ENCODE results near the gene C2orf80. TPM values are rescaled to one million over a fixed set of nuclear protein-coding genes. Genes with fewer than 3 reads are reported as not detected.

The C2orf80 gene
- polyA plus RNA-seq (2013, experiment 1 of 2), result 1.2 TPM
- polyA plus RNA-seq (2013, experiment 2 of 2), result 1.6 TPM

GRCh38 chr2:208189810-208190503 is at the start of gene C2orf80:
TSS of gene C2orf80 (minus strand) at chr2:208190030. CDS start at chr2:208186986, 3,044 bp downstream.
- Histone ChIP-seq H3K56ac (ENCODE audit: low read length) (no peak within 1 kb of the TSS), H2AK5ac (ENCODE audit: low read length) (no peak within 1 kb of the TSS), H2BK15ac (replicated peaks; ENCODE audit: low read depth) (no peak within 1 kb of the TSS), H3K79me2 (ENCODE audit: control insufficient read depth, insufficient read depth, low read length) (no peaks in the 10 kb centered on the region), H4K5ac (ENCODE audit: low read length) (no peak within 1 kb of the TSS), H3K4me3 (ENCODE audit: low read length) (no peak within 1 kb of the TSS), H2BK5ac (ENCODE audit: low read length) (no peak within 1 kb of the TSS), H3K23ac (ENCODE audit: low read length) (no peak within 1 kb of the TSS), H3K36me3 (ENCODE audit: control insufficient read depth, insufficient read depth, low read length) (no peaks in the 10 kb centered on the region), H4K8ac (ENCODE audit: low read depth, low read length) (no peak within 1 kb of the TSS), H2BK120ac (ENCODE audit: low read depth, low read length) (no peak within 1 kb of the TSS), H3K27ac (ENCODE audit: low read depth, low read length) (no peak within 1 kb of the TSS), H3K4me1 (ENCODE audit: control insufficient read depth, low read depth, low read length) (no peaks in the 10 kb centered on the region), H3K4ac (ENCODE audit: low read depth, low read length) (peak within 1 kb of the TSS; percentile 36), H3K4me2 (ENCODE audit: low read length) (no peak within 1 kb of the TSS), H3K79me1 (ENCODE audit: low read length) (no peaks in the 10 kb centered on the region), H3K9ac (ENCODE audit: low read length) (no peak within 1 kb of the TSS), H3K27me3 (ENCODE audit: insufficient read depth, low read length, poor library complexity) (no peaks in the 10 kb centered on the region), H3K18ac (ENCODE audit: low read length) (no peak within 1 kb of the TSS)
- no CpG with 5 or more reads among the region's 10 CpGs for WGBS (ENCODE audit: extremely low coverage, insufficient coverage, low lambda C conversion rate)
- no peak for DNase-seq

DNA sequence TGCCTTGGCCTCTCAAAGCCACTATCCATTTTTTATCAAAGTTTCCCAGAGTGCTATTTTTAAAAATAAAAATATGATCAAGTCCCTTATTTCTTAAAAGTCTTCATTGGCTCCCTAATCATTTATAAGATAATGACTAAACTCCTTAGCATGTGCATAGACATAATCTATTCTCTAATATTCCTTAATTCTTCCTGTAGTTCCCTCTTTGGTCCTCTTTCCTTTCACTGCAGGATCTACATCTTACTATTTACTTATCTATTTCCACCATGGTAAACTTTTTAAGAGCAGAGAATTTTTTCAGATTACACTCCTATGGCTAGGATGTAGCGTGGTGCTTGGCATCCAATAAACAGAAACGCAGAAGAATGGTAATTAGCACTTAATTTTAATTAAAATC is 46.0 kb upstream of the C2orf80 start:
- Histone ChIP-seq H3K36me3 (ENCODE audit: control insufficient read depth, insufficient read depth, low read length) (peaks cover 15% of the 10 kb centered on the region), H3K79me1 (ENCODE audit: low read length) (peaks cover 5% of the 10 kb centered on the region), H3K9ac (ENCODE audit: low read length) (no peak overlapping the region), H4K5ac (ENCODE audit: low read length) (no peak overlapping the region), H3K23ac (ENCODE audit: low read length) (no peak overlapping the region), H2BK5ac (ENCODE audit: low read length) (no peak overlapping the region), H3K27ac (ENCODE audit: low read depth, low read length) (no peak overlapping the region), H3K4ac (ENCODE audit: low read depth, low read length) (no peak overlapping the region), H3K27me3 (ENCODE audit: insufficient read depth, low read length, poor library complexity) (no peaks in the 10 kb centered on the region), H3K56ac (ENCODE audit: low read length) (no peak overlapping the region), H3K4me2 (ENCODE audit: low read length) (no peak overlapping the region), H3K4me3 (ENCODE audit: low read length) (no peak overlapping the region), H2BK15ac (replicated peaks; ENCODE audit: low read depth) (no peak overlapping the region), H2BK120ac (ENCODE audit: low read depth, low read length) (no peak overlapping the region), H2AK5ac (ENCODE audit: low read length) (no peak overlapping the region), H3K79me2 (ENCODE audit: control insufficient read depth, insufficient read depth, low read length) (no peaks in the 10 kb centered on the region), H4K8ac (ENCODE audit: low read depth, low read length) (no peak overlapping the region), H3K4me1 (ENCODE audit: control insufficient read depth, low read depth, low read length) (no peaks in the 10 kb centered on the region), H3K18ac (ENCODE audit: low read length) (no peak overlapping the region)
- DNase-seq, result no peak
- WGBS (ENCODE audit: extremely low coverage, insufficient coverage, low lambda C conversion rate), result no CpG with 5 or more reads among the region's 2 CpGs

DNA sequence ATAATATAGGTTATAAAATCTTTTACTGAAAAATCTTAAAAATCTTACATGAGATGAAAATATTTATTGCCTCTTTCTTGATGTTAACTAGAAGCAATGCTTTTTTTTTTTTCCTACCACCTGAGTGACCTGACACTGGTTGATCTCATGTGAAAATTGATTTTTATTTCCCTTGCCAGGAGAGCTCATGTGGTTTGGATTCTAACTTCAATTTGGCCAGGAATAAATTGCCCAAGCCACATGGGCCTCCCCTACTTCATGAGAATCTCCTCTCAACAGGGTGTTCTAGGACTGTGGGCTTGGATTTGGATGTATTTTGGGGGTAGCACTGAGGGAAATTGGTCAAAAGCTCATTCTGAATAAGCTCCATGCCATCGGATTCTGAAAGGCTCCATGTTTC is 45.0 kb upstream of the C2orf80 start:
- H3K79me1 ChIP-seq (ENCODE audit: low read length), result peaks cover 2% of the 10 kb centered on the region
- no peak overlapping the region for H3K4me3 ChIP-seq (ENCODE audit: low read length)
- no peak overlapping the region for H2AK5ac ChIP-seq (ENCODE audit: low read length)
- H3K23ac ChIP-seq (ENCODE audit: low read length), result no peak overlapping the region
- no peak overlapping the region for H3K9ac ChIP-seq (ENCODE audit: low read length)
- no peak overlapping the region for H4K5ac ChIP-seq (ENCODE audit: low read length)
- H2BK120ac ChIP-seq (ENCODE audit: low read depth, low read length), result no peak overlapping the region
- H3K27ac ChIP-seq (ENCODE audit: low read depth, low read length), result no peak overlapping the region
- no CpG with 5 or more reads among the region's 1 CpG for WGBS (ENCODE audit: extremely low coverage, insufficient coverage, low lambda C conversion rate)
- no peaks in the 10 kb centered on the region for H3K79me2 ChIP-seq (ENCODE audit: control insufficient read depth, insufficient read depth, low read length)
- H2BK5ac ChIP-seq (ENCODE audit: low read length), result no peak overlapping the region
- peaks cover 10% of the 10 kb centered on the region for H3K36me3 ChIP-seq (ENCODE audit: control insufficient read depth, insufficient read depth, low read length)
- no peak overlapping the region for H3K4me2 ChIP-seq (ENCODE audit: low read length)
- no peak overlapping the region for H3K4ac ChIP-seq (ENCODE audit: low read depth, low read length)
- no peak overlapping the region for H3K56ac ChIP-seq (ENCODE audit: low read length)
- no peak overlapping the region for H3K18ac ChIP-seq (ENCODE audit: low read length)
- no peak for DNase-seq
- no peak overlapping the region for H2BK15ac ChIP-seq (replicated peaks; ENCODE audit: low read depth)
- no peak overlapping the region for H4K8ac ChIP-seq (ENCODE audit: low read depth, low read length)
- no peaks in the 10 kb centered on the region for H3K4me1 ChIP-seq (ENCODE audit: control insufficient read depth, low read depth, low read length)
- H3K27me3 ChIP-seq (ENCODE audit: insufficient read depth, low read length, poor library complexity), result no peaks in the 10 kb centered on the region

- no peak overlapping the region for H2BK15ac ChIP-seq (replicated peaks; ENCODE audit: low read depth)
- no peak overlapping the region for H3K4me3 ChIP-seq (ENCODE audit: low read length)
- H2BK120ac ChIP-seq (ENCODE audit: low read depth, low read length), result no peak overlapping the region
- no peaks in the 10 kb centered on the region for H3K36me3 ChIP-seq (ENCODE audit: control insufficient read depth, insufficient read depth, low read length)
- H3K4me1 ChIP-seq (ENCODE audit: control insufficient read depth, low read depth, low read length), result no peaks in the 10 kb centered on the region
- no peak overlapping the region for H4K5ac ChIP-seq (ENCODE audit: low read length)
- no peak for DNase-seq
- no peak overlapping the region for H3K18ac ChIP-seq (ENCODE audit: low read length)
- no peak overlapping the region for H2AK5ac ChIP-seq (ENCODE audit: low read length)
- no peak overlapping the region for H3K4ac ChIP-seq (ENCODE audit: low read depth, low read length)
- H4K8ac ChIP-seq (ENCODE audit: low read depth, low read length), result no peak overlapping the region
- H3K56ac ChIP-seq (ENCODE audit: low read length), result no peak overlapping the region
- H3K79me1 ChIP-seq (ENCODE audit: low read length), result no peaks in the 10 kb centered on the region
- H3K27ac ChIP-seq (ENCODE audit: low read depth, low read length), result no peak overlapping the region
- H3K4me2 ChIP-seq (ENCODE audit: low read length), result no peak overlapping the region
- H3K9ac ChIP-seq (ENCODE audit: low read length), result no peak overlapping the region
- H3K23ac ChIP-seq (ENCODE audit: low read length), result no peak overlapping the region
- no peaks in the 10 kb centered on the region for H3K79me2 ChIP-seq (ENCODE audit: control insufficient read depth, insufficient read depth, low read length)
- no peak overlapping the region for H2BK5ac ChIP-seq (ENCODE audit: low read length)
- H3K27me3 ChIP-seq (ENCODE audit: insufficient read depth, low read length, poor library complexity), result no peaks in the 10 kb centered on the region
- no CpG with 5 or more reads among the region's 1 CpG for WGBS (ENCODE audit: extremely low coverage, insufficient coverage, low lambda C conversion rate)
These were observed 38.6 kb upstream of the C2orf80 start for GRCh38 chr2:208228476-208228875.

DNA sequence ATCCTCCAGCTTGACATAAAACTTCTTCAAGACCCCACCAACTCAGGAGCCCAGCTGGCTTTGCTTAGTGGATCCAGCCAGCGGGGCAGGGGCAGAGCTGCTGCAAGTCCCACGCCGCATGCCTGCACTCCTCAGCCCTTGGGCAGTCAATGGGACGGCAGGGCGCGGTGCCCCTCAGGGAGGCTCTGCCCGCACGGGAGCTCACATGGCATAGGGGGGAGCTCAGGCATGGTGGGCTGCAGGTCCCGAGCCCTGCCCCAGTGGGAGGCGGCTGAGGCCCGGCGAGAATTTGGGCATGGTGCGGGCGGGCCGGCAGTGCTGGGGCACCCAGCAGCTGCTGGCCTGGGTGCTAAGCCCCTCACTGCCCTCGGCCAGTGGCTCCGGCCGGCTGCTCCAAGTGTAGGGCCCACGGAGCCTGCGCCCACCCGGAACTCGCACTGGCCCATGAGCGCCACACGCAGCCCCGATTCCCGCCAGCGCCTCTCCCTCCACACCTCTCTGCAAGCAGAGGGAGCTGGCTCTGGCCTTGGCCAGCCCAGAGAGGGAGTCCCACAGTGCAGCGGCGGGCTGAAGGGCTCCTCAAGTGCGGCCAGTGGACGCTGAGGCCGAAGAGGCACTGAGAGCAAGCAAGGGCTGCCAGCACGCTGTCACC is 37.9 kb upstream of the C2orf80 start:
- Histone ChIP-seq H3K79me2 (ENCODE audit: control insufficient read depth, insufficient read depth, low read length) (no peaks in the 10 kb centered on the region), H3K79me1 (ENCODE audit: low read length) (no peaks in the 10 kb centered on the region), H3K4me2 (ENCODE audit: low read length) (no peak overlapping the region), H2BK120ac (ENCODE audit: low read depth, low read length) (no peak overlapping the region), H3K23ac (ENCODE audit: low read length) (no peak overlapping the region), H3K27me3 (ENCODE audit: insufficient read depth, low read length, poor library complexity) (no peaks in the 10 kb centered on the region), H4K5ac (ENCODE audit: low read length) (no peak overlapping the region), H2AK5ac (ENCODE audit: low read length) (no peak overlapping the region), H3K56ac (ENCODE audit: low read length) (no peak overlapping the region), H3K9ac (ENCODE audit: low read length) (no peak overlapping the region), H3K4me3 (ENCODE audit: low read length) (no peak overlapping the region), H3K4me1 (ENCODE audit: control insufficient read depth, low read depth, low read length) (no peaks in the 10 kb centered on the region), H3K18ac (ENCODE audit: low read length) (no peak overlapping the region), H2BK15ac (replicated peaks; ENCODE audit: low read depth) (no peak overlapping the region), H2BK5ac (ENCODE audit: low read length) (no peak overlapping the region), H4K8ac (ENCODE audit: low read depth, low read length) (no peak overlapping the region), H3K36me3 (ENCODE audit: control insufficient read depth, insufficient read depth, low read length) (no peaks in the 10 kb centered on the region), H3K4ac (ENCODE audit: low read depth, low read length) (no peak overlapping the region), H3K27ac (ENCODE audit: low read depth, low read length) (no peak overlapping the region)
- no CpG with 5 or more reads among the region's 33 CpGs for WGBS (ENCODE audit: extremely low coverage, insufficient coverage, low lambda C conversion rate)
- DNase-seq, result no peak

Data from mesendoderm (in vitro differentiated cells).